Erythroblast (primary cell): Measurements from ENCODE around the gene C14orf119.
"Not testable (repeated sequence)": the region's sequence is repeated elsewhere in the genome, so short reads cannot be mapped to it uniquely, and the experiment has no call there.

Experiments
- DNase-seq, 2 experiments: peaks; one replicate each; lab custom pipeline; 2025; lab: John Stamatoyannopoulos, UW
- GATA1 ChIP-seq: IDR thresholded peaks from 2 replicates; pipeline ENCODE4 v1.6.1; 2011; ENCODE audit warnings: low read depth, mild to moderate bottlenecking, control low read depth, low read length, moderate library complexity
- POLR2A ChIP-seq: IDR thresholded peaks from 2 replicates; pipeline ENCODE4 v1.6.1; 2011; ENCODE audit warnings: mild to moderate bottlenecking, low read length

The C14orf119 gene

DNA sequence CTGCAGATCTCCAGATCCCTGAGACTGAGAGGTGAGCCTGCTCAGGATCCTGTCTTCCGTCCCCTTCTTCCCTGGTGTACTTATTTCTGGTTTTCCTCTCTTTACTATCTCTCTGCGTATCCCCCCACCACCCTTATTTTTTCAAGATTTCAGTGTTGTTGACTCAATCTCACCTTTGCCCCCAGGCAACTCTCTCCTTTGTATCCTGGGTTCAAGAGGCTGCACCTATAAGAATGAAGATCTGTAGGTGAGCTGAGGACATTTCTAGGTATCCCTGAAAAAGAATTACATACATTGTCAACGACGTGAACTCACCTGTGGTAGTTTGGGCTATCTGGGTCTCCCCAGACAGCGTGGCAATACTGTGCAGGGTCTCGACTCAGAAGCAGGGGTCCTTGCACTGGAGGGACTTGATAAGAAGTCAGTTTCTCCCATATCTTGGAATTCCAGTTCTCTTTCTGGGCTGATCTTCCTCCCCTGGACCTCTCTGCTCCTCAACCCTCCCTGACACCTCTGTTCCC, 8.8 kb downstream of the C14orf119 start:
- TF ChIP-seq POLR2A (no peak), GATA1 (no peak)
- DNase-seq, result no peak

DNA sequence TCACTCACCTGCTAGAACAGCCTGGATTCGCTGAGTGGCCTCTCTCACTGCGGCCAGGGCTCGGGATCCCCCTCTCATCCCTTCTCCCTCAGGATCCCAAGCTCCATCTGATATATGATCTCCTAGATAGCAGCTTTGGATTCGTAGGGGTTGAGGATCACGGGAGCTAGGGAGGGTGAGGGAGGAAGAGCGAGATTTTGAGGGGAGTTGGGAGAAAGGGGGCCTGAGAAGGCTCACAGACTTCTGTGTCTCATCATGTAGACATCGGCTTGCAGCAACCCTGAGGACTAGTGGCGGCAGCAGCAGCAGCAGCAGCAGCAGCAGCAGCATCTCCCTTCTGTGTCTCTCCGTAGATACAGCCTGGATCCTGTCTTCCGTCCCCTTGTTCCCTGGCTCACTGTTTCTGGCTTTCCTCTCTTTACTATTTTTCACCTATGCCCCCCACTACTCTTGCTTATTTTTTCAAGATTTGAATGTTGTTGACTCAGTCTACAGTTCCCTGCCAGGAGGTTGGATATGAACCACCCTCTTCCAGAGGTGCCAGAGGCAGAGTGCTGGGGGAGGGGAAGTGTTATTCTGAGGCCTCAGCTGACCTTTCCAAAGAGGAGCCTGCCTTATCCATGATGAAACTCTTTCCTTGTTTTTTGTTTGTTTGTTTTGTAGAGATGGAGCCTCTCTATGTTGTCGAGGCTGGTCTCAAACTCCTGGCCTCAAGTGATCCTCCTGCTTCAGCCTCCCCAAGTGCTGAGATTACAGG, 9.5 kb downstream of the C14orf119 start, which contains the start of gene CIROP:
Gene CIROP, minus strand, starts transcription at position 399 of the 757 bp plus-strand sequence. Its CDS starts 69 bp downstream, at position 330.
- no peak for DNase-seq
- no peak for TF ChIP-seq POLR2A
- TF ChIP-seq GATA1, result no peak

DNA sequence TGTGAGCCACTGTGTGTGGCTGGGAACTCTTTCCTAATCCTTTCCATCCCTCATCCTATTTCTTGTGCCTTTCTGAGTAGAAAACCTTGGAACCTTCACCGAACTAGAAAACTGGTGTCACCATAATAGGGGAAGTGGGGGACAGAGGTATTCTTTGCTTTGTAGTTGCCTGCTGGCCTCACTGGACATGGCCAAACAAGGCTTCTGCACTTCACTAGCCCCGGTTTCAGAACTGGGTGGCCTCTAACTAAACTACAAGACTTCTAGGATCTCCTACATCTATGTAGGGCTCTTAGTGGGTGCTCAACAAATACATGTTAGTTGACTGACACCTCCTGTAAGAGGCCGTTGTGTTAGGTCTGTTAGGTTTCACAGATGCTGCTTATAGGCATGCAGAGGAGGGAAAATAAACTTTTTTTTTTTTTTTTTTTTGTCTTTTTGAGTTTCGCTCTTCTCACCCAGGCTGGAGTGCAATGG, 10.1 kb downstream of the C14orf119 start:
- TF ChIP-seq GATA1 (no peak), POLR2A (no peak)
- DNase-seq, result no peak

DNA sequence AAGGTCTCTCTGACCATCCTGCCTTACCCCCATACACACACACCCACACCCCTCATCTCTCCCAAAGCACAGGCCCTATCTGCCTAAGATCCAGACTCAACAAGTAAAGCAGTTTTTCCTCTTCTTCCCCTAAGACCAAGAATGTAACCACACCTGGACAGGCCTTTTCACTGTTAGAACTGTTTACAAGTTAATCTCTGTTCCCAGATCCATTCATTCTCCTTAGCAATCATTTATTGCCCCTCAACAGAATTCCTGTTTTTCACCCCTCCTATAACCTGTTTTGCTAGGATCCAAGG, 11.4 kb downstream of the C14orf119 start:
- DNase-seq, result no peak
- TF ChIP-seq POLR2A (no peak), GATA1 (no peak)

DNA sequence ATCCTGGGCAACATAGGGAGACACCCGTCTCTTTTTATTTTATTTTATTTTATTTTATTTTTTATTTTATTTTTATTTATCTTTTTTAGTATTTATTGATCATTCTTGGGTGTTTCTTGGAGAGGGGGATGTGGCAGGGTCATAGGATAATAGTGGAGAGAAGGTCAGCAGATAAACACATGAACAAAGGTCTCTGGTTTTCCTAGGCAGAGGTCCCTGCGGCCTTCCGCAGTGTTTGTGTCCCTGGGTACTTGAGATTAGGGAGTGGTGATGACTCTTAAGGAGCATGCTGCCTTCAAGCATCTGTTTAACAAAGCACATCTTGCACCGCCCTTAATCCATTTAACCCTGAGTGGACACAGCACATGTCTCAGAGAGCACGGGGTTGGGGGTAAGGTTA, 12.3 kb downstream of the C14orf119 start:
- DNase-seq, result not testable (repeated sequence)

DNA sequence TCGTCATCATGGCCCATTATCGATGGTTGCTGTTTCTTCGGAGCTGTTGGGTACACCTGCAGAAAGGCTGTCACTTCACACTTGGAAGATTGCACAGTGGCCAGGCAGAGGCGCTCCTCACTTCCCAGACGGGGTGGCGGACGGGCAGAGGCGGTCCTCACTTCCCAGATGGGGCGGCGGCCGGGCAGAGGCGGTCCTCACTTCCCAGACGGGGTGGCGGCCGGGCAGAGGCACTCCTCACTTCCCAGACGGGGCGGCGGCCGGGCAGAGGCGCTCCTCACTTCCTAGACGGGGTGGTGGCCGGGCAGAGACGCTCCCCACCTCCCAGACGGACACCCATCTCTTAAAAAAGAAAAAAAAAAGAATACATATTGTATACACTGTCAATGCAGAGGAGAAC, 12.9 kb downstream of the C14orf119 start:
- DNase-seq, result not testable (repeated sequence)

DNA sequence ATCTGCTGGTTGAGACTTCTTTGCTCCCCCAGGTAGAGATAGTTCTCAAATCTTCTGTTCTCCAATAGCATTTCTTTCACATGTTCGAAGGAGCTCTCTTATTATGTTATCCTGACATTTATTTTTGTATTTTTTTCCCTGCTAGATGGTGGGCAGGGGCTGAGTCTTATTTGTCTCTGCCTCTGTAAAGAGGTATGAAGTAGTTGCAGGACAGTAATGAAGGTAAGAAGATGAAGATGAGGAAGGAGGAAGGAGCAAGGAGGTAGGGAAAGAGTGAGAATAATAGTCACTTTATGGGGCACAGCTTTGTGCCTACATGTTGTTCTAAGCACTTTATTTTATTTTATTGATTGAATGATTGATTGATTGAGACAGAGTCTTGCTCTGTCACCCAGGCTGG, 14.5 kb downstream of the C14orf119 start:
- DNase-seq, result no peak
- TF ChIP-seq POLR2A (no peak), GATA1 (no peak)

DNA sequence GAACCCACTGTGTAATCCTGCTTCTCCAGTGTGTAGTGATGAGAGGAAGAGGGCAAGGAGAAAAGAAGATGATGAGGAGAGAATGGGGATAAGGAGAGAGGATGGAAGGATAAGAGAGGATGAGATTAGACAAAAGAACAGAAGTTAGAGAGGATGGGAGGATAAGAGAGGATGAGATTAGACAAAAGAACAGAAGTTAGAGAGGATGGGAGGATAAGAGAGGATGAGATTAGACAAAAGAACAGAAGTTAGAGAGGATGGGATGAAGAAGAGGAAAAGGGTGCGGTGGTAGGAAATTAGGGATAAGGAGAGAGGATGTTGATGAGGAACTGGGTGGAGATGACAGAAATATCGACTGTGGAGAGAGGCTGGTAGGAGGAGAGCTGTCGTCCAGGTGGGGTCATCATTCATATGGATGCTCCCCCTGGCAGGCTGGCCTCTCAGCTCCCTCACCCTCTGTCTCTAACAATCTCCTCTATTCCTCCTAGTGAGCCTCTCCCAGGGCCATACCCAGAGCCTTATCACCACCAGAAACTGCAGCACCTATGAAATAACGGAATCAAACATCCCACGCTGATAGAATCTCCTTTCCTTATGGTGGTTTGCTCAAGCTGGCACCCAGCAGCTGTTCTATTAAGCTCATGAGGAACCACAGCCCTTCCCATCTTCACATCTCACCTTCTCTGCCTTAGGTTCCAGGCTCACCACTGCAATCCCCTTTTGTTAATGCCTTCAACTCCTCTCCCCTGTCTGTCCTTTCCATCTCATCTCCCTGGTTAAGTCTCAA, 15.5 kb downstream of the C14orf119 start:
- no peak for DNase-seq
- TF ChIP-seq GATA1 (no peak), POLR2A (no peak)

DNA sequence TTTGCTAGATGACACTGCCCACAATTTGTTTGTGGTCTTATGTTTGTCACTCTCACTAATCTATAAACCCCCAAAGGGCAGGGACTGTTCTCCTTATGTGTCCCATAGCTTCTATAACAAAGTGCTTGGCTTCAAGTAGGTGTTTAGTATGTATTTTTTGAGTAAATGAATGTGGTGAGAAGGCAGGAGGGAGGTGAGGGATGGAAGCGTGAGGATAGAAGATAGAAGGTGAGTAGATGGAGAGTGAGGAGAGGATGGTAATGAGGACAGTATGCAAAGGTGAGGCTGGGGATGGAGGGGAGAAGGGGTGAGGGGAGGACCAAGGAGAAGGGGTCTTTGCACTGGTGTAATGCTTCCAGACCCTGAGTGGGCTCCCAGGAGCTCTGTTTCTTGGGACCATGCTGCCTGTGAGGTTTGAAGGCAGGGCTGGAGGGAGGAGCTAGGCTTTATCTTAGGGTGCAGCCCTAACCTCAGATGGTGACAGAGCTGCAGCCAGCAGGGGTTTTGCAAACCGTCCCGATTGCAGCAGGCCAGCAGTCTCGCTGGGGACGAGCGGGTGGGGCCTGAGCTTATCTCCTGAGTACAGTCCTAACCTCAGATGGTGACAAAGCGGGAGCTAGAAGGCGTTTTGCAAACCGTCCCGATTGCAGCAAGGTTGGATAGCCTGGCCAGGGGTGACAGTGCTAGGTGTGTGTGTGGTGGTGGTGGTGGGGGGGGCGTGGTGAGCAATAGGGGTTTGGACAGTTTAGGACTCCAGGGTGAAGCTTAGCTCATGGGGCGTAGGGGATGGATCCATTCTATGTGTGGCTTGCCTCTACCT, 17.3 kb downstream of the C14orf119 start:
- DNase-seq, result peak; percentile 94
- TF ChIP-seq GATA1 (peak; percentile 70), POLR2A (no peak)

DNA sequence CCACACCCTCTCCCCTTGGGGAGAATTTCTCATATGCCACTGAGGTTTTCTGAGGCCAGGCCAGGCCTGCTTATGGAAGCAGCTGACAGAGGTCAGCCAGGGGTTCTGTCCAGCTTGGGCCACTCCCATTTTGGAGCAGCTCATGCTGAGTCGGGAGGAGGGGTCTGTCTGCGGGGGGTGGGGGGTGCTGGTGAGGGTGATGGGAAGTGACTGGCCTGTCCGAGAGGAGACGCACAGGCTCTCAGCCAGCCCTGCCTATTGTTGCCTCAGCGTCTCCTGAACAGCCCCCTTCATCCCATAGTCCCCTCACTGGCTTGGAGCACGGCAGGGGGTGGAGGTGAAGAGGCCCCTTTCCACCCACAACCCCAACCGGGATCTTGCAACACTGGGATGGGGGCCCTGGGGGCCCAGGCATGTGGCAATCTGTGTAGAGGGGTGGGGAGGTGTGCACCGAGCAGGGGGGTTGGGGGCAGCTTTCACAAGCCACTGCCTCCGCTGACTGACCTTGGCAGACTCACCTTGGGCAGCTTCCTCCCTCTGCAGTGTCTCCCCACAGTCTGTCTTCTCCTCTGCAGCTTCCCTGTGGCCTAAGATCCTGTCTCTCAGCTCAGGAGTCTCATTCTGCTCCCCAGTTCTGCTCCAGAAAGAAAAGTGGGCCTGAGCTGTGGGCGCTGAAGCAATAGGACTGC, 18.3 kb downstream of the C14orf119 start:
- no peak for TF ChIP-seq GATA1
- no peak for TF ChIP-seq POLR2A
- no peak for DNase-seq

DNA sequence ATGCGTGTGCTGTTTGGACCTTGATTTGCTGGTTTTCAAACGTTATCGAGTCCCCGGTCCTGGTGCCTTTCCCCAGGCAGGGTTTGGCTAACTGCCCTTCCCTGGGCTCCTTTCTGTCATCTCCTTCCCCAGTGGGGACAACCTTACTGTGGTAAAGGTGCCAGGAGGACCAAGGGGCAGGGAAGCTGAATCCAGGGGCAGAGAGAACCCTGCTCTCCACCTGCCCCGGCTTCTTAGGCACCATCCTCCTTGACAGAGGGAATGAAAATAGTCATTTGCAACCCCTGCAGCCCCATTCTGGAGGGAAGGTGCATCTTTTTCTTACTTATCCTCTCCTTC, 18.8 kb downstream of the C14orf119 start:
- no peak for DNase-seq
- no peak for TF ChIP-seq GATA1
- TF ChIP-seq POLR2A, result no peak

DNA sequence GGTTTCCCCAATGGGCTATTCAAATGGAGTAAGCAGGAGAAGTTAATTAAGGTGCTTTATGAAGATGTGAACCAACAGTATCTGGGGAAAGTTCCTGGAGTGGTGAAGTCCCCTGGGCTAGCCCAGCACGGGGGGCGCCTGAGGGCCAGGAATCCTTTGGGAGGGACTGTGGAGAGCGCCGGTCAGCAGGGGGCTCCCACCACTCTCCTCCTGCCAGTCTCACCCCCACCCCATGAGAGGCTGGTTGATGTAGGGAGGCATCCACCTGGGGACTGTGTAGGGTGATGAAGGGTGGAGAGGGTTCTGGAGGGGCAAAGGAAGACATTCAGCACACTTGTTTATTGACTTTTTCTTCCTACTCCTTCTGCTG, 19.3 kb downstream of the C14orf119 start:
- DNase-seq, result no peak
- TF ChIP-seq POLR2A, result no peak
- no peak for TF ChIP-seq GATA1

DNA sequence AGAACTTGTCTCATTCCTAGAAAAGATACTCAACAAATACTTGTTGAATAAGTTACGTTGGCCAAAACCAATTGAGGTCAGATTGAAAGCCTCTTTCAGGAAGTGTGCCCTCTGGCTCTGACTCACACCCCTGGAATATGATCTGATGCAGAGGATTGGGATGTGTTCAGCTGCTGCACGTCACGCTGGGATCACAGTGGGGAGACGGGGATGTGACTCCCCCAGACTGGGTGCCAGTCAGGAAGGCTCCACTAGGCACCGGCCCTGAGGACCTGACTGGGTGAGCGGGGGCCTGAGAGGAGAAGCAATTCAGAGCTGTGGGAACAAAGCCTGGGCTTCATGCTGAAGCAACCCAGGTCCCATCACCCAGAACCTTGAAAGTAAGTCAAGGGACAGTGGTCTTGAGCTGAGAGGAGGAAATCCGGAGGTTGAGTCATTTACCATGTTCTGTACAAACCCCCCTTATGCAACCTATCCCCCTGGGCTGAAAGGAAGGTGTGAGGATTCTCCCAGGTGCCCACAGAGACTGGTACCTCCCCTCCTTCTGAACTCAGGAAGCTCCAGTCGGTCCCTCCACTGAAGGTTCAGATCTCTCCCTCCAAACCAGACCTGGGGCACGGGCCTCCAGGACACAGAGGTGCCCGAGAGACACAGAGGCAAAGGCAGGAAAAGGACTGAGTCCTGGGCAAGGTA, 19.9 kb downstream of the C14orf119 start:
- peak in 1 of 2 experiments; percentile 30 for DNase-seq
- TF ChIP-seq POLR2A (no peak), GATA1 (no peak)
